Muscle of arm (tissue), 12 donors: Measurements from ENCODE around the gene RBM3. TPM values are rescaled to one million over a fixed set of nuclear protein-coding genes. Genes with fewer than 3 reads are reported as not detected.

Experiments
- DNase-seq: peaks from one replicate; pipeline ENCODE4 v3.0.0-alpha.2; 2013
- polyA plus RNA-seq, 12 donors: library from polyadenylated mRNA; unstranded; fragments of 120-200 nt; gene quantifications; one replicate each; pipeline ENCODE4 v1.2.1, GENCODE V29; 2013; ENCODE audit not compliant: insufficient read length in 12 of 12

RBM3 gene
- polyA plus RNA-seq, 12 donors, result 275 to 787 (median 338) TPM

- DNase-seq, result no peak
These were observed 39.3 kb downstream of the RBM3 start for GRCh38 chrX:48613502-48614160.

- DNase-seq, result no peak
These were observed 42.3 kb downstream of the RBM3 start for GRCh38 chrX:48616576-48616975.

DNA sequence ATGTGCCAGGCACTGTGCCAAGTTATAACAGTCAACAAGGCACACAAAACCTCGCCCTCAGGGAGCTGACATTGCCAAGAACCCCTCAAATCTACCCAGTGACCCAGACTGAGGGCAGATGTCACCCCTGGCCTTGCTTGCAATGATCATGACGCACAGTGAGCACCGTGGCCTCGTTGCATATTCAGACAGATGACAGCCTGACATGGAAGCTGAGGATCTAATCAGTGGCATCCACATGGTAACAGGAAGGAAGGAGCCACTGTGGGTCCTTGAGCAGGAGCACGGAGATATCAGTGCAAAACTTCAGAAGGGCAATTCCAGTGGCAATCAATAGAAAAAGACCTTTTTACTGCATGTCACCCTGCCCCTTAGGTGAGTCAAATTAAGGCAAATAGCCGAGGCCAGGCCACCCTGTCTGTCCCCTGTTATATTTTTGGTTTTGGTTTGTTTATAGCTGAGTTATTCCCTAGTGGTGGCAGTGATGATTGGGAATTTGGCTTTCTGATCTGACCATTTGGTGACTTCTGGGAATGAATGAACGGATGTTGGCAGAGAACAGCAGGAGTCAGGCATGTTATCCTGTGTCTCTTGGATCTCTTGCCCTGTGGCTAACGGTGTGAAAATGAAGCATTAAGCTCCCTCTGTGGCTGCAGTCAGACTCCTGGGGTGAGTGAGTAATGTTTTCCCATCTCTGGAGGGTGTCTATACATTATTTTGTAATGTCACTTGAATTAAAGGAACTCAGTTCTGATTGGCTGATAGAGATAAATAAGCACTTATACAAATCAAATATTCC is 43.5 kb downstream of the RBM3 start:
- no peak for DNase-seq

GRCh38 chrX:48626401-48627298 is 52.4 kb downstream of the RBM3 start:
- DNase-seq, result no peak

Other genes starting within 250 kb of the RBM3 start
- gene SSX3, start 217.8 kb upstream of the RBM3 start, polyA plus RNA-seq, result not detected
- gene SSX4, start 190.9 kb upstream of the RBM3 start, polyA plus RNA-seq, result not detected
- gene SSX4B, start 162.5 kb upstream of the RBM3 start, polyA plus RNA-seq, result not detected
- 10 to 100 TPM in 2 of 12 donors, 1 to 10 TPM in 9, not detected in 1; 3.6 to 30.2 (median 7.7) TPM for gene SLC38A5, start 104.2 kb upstream of the RBM3 start, polyA plus RNA-seq
- 10 to 100 TPM in 11 of 12 donors, not detected in 1; 19.4 to 37.3 (median 25.8) TPM for gene FTSJ1, start 98.3 kb upstream of the RBM3 start, polyA plus RNA-seq
- gene PORCN, start 65.5 kb upstream of the RBM3 start, polyA plus RNA-seq, result 10 to 100 TPM in 1 of 12 donors, 1 to 10 TPM in 10, not detected in 1; 2.5 to 12.9 (median 4.0) TPM
- gene EBP, start 52.7 kb upstream of the RBM3 start, polyA plus RNA-seq, result 10 to 100 TPM in 11 of 12 donors, not detected in 1; 13.1 to 34.0 (median 17.4) TPM
- gene TBC1D25, start 34.8 kb upstream of the RBM3 start, polyA plus RNA-seq, result 10 to 100 TPM in 1 of 12 donors, 1 to 10 TPM in 10, not detected in 1; 5.8 to 11.3 (median 8.0) TPM
- gene WDR13, start 23.0 kb downstream of the RBM3 start, polyA plus RNA-seq, result 100 to 1,000 TPM in 2 of 12 donors, 10 to 100 TPM in 9, not detected in 1; 77.4 to 117 (median 87.8) TPM
- gene WAS, start 109.3 kb downstream of the RBM3 start, polyA plus RNA-seq, result 10 to 100 TPM in 2 of 12 donors, 1 to 10 TPM in 9, not detected in 1; 2.5 to 21.9 (median 3.3) TPM
- gene SUV39H1, start 122.2 kb downstream of the RBM3 start, polyA plus RNA-seq, result 10 to 100 TPM in 1 of 12 donors, 1 to 10 TPM in 10, not detected in 1; 3.0 to 21.7 (median 3.9) TPM
- under 1 TPM in 1 of 12 donors, not detected in 11; 0.29 TPM for gene GLOD5, start 187.3 kb downstream of the RBM3 start, polyA plus RNA-seq
- 1 to 10 TPM in 2 of 12 donors, under 1 TPM in 8, not detected in 2; 0.37 to 1.4 (median 0.51) TPM for gene GATA1, start 212.1 kb downstream of the RBM3 start, polyA plus RNA-seq
- gene HDAC6, start 227.6 kb downstream of the RBM3 start, polyA plus RNA-seq, result 100 to 1,000 TPM in 5 of 12 donors, 10 to 100 TPM in 6, not detected in 1; 81.3 to 151 (median 95.2) TPM